Fibroblast of villous mesenchyme (primary cell): Measurements from ENCODE around the gene KIF13A. TPM values are rescaled to one million over a fixed set of nuclear protein-coding genes. Genes with fewer than 3 reads are reported as not detected.

Source experiments
- DNase-seq: peaks from one replicate; pipeline ENCODE4 v3.0.0-alpha.2; 2010; ENCODE audit warnings: low read depth
- H3K4me3 ChIP-seq: 2 replicates; pipeline ENCODE4 v1.5.1; 2011; ENCODE audit warnings: low read depth, mild to moderate bottlenecking, low read length
- total RNA-seq: library from RNA; depleted of rRNA; stranded (reverse); fragments of >200 nt; gene quantifications from 2 replicates; pipeline ENCODE4 v1.2.3, GENCODE V29; 2012
- TF ChIP-seq, protein P1 (sequence below): IDR thresholded peaks from 2 replicates; pipeline ENCODE4 v1.5.1; 2012; ENCODE audit warnings: low read depth, mild to moderate bottlenecking, low read length; ENCODE audit not compliant: insufficient read depth

Gene KIF13A
- total RNA-seq, 1 donor: 49.2 TPM

DNA sequence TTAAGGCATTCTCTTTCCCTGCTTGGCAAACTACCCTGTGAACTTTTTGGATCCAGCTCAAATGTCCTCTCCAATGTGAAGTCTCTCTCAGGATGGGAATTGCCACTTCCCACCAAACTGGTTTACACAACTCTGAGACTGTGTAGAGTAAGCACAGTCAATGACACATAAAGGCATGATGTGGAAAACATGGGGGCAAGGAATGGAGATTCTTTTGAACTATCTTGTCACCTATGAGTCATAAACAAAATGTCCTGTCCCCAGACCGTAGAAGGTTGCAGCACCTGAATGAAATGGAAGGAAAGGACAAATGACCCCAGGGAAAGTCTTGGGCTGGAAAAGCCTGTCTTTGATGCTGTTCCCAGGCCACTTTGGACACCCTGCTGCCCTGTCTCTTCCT lies 11.0 kb upstream of the KIF13A start:
- TF ChIP-seq, protein P1, sequence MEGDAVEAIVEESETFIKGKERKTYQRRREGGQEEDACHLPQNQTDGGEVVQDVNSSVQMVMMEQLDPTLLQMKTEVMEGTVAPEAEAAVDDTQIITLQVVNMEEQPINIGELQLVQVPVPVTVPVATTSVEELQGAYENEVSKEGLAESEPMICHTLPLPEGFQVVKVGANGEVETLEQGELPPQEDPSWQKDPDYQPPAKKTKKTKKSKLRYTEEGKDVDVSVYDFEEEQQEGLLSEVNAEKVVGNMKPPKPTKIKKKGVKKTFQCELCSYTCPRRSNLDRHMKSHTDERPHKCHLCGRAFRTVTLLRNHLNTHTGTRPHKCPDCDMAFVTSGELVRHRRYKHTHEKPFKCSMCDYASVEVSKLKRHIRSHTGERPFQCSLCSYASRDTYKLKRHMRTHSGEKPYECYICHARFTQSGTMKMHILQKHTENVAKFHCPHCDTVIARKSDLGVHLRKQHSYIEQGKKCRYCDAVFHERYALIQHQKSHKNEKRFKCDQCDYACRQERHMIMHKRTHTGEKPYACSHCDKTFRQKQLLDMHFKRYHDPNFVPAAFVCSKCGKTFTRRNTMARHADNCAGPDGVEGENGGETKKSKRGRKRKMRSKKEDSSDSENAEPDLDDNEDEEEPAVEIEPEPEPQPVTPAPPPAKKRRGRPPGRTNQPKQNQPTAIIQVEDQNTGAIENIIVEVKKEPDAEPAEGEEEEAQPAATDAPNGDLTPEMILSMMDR: no peak

DNA sequence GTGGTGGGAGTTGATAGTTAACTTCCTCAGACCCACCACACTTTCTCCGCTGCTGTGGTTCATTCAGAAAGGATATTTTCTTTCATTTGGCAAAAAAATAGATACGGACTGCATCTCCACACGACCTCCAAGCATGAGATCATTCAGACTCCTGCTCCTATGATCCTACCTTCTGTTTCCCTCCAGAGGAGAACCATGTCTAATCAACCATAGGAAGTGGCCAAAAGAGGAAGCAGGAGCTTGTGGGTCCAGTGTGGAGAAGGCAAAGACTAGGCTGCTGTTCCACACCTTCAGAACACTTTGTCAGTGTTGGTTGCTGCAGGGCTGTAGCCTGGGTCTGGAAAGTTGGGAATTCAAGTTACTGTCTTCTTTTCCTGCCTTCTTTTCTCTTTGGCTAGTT lies 10.6 kb upstream of the KIF13A start:
- DNase-seq: no peak
- TF ChIP-seq, protein P1: no peak
- H3K4me3 ChIP-seq: no peak overlapping the region

More for the DNA sequence above, 11.0 kb upstream of the KIF13A start:
- H3K4me3 ChIP-seq: no peak overlapping the region
- DNase-seq: no peak

DNA sequence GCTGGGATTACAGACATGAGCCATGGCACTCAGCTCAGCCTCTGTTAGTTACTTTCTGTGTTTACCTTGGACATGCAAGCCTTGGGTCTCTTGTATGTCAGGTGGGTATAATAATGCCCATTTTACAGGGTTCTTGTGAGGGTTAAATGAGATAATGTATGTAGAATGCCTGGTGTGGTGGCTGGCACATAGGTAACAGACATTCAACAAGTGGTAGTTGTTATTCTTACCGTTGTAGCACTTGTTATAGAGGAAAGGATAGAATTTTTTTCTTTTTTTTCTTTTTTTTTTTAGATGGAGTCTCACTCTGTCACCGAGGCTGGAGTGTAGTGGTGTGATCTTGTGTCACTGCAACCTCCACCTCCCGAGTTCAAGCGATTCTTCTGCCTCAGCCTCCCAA lies 8.0 kb upstream of the KIF13A start:
- DNase-seq: no peak
- H3K4me3 ChIP-seq: no peak overlapping the region
- TF ChIP-seq, protein P1: no peak

DNA sequence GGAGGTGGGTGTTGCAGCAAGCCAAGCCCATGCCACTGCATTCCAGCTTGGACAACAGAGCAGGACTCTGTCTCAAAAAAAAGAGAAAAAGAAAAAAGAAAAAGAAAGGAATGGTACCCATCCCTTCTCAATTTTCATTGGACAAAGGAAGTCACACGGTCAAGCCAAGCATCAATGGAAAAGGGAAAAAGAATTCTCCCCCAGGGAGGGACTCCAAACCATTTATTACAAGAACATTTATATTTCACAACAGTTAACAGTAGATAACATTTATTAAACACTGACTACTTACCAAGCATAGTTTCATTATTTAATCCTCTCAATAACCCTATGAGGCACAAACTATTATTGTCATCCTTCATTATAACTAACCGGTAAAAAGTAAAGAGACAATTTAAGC lies 6.6 kb upstream of the KIF13A start:
- peak; percentile 33 for DNase-seq
- TF ChIP-seq, protein P1: no peak
- no peak overlapping the region for H3K4me3 ChIP-seq

DNA sequence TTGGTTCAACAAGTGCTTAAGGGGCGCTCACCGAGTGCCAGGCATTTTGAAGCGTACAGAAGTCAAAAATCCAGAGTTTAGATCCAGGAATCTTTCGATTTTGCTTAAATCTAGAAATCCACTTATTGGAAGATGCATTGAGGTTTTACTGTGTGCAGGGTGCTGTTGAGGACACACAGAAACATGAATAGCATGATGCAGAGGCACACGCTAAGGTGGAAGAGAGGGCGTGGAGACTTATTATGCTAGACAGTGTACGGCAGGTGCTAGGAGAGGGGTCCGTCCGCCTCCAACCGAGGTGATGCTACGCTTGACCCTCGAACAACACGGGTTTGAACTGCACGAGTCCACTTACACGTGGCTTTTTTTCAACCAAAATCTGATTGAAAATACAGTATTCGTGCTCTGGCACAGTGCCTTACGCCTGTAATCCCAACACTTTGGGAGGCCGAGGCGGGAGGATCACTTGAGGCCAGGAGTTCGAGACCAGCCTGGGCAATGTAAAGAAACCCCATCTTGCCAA lies 1.0 kb upstream of the KIF13A start:
- no peak for DNase-seq
- peak overlapping the region; percentile 70 for H3K4me3 ChIP-seq
- TF ChIP-seq, protein P1: no peak

DNA sequence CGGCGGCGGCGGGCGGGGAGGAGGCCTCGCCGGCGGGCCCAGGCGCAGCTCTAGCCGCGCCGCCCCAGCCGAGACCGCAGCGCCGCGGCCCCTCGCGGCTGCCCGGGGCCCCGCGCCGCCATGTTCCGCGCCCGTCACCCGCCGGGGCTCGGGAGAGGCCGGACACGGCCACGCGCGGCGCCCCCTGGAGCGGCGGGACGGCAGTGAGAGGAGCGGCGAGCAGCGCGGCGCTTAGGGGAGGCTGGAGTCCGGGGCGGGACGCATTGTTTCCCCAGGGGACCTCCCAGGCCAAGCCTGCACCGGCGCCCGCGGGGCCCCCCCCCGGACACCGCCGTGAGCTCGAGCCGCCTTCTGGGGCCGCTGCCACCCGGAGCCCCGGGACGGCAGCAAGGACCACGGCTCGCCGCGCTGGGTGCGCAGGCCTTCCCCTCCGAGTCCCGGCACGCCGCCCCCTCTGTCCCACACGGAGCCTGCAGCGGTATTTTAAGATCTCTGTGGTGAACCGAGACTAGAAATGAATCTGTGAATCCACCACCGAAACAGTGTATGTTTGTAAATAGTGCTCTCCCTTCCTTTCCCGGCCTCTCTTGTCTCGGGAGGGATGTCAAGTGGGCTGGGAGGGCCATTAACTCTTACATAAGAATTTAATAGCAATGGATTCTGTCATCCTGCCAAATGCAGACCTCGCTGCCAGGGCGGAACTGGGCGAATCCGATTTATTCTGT lies 424 bp upstream of the KIF13A start:
- DNase-seq: peak; percentile 64
- TF ChIP-seq, protein P1: no peak
- peak overlapping the region; percentile 85 for H3K4me3 ChIP-seq
